DND-41 (cell line): ENCODE data around the gene ECSCR.

Experiments used
- ATAC-seq: fragments of 200-7000 bp; cut with Tn5 transposase; 3 replicates; pipeline ENCODE4 v1.9.1; 2021; ENCODE audit warnings: low read depth; ENCODE audit not compliant: insufficient read depth
- DNase-seq: peaks from one replicate; pipeline ENCODE4 v3.0.0-alpha.2; 2020
- H2AFZ ChIP-seq: 2 replicates; pipeline ENCODE4 v1.6.0; 2012; ENCODE audit warnings: low read depth, low read length
- H3K27ac ChIP-seq: 2 replicates; pipeline ENCODE4 v1.5.1; 2012; ENCODE audit warnings: low read length, inconsistent platforms
- H3K27me3 ChIP-seq: fragments of 200-600 bp; sonication (generic); 2 replicates; pipeline ENCODE4 v1.6.0; 2012; ENCODE audit warnings: low read length, mild to moderate bottlenecking, inconsistent platforms; ENCODE audit not compliant: insufficient read depth, poor library complexity
- H3K36me3 ChIP-seq: 2 replicates; pipeline ENCODE4 v1.5.1; 2012; ENCODE audit warnings: low read length, inconsistent platforms; ENCODE audit not compliant: insufficient read depth
- H3K4me1 ChIP-seq: 2 replicates; pipeline ENCODE4 v1.5.1; 2012; ENCODE audit warnings: mild to moderate bottlenecking, low read length; ENCODE audit not compliant: insufficient read depth
- H3K4me2 ChIP-seq: 2 replicates; pipeline ENCODE4 v1.6.0; 2012; ENCODE audit warnings: mild to moderate bottlenecking, moderate library complexity, low read length, inconsistent platforms; ENCODE audit not compliant: insufficient read depth
- H3K4me3 ChIP-seq, 2 experiments: fragments of 200-600 bp in 1 of 2; shearing (Covaris generic) in 1 of 2; 2 replicates each; pipeline ENCODE4 v1.5.1; 2012 to 2016; ENCODE audit warnings: inconsistent platforms in 2 of 2, low read length in 2 of 2, mild to moderate bottlenecking in 2 of 2, low read depth in 1 of 2, moderate library complexity in 1 of 2
- H3K79me2 ChIP-seq: 2 replicates; pipeline ENCODE4 v1.6.0; 2012; ENCODE audit warnings: low read length, inconsistent platforms; ENCODE audit not compliant: insufficient read depth
- H3K9ac ChIP-seq: 2 replicates; pipeline ENCODE4 v1.6.0; 2012; ENCODE audit warnings: low read depth, mild to moderate bottlenecking, inconsistent platforms, low read length, moderate library complexity
- H3K9me3 ChIP-seq: 2 replicates; pipeline ENCODE4 v1.5.1; 2012; ENCODE audit warnings: low read length, moderate library complexity, mild to moderate bottlenecking, inconsistent platforms; ENCODE audit not compliant: insufficient read depth, severe bottlenecking
- H4K20me1 ChIP-seq: 2 replicates; pipeline ENCODE4 v1.6.0; 2012; ENCODE audit warnings: low read length; ENCODE audit not compliant: insufficient read depth
- EZH2 ChIP-seq: IDR thresholded peaks from 3 replicates; pipeline ENCODE4 v1.6.1; 2012; ENCODE audit warnings: borderline replicate concordance, low read depth, mild to moderate bottlenecking, moderate library complexity, low read length, inconsistent platforms; ENCODE audit not compliant: severe bottlenecking
- TF ChIP-seq, protein P1 (sequence below): IDR thresholded peaks from 2 replicates; pipeline ENCODE4 v1.5.1; 2012; ENCODE audit warnings: borderline replicate concordance, low read length, moderate library complexity, mild to moderate bottlenecking; ENCODE audit not compliant: poor library complexity, severe bottlenecking; ENCODE audit errors: extremely low read depth

Gene ECSCR

DNA sequence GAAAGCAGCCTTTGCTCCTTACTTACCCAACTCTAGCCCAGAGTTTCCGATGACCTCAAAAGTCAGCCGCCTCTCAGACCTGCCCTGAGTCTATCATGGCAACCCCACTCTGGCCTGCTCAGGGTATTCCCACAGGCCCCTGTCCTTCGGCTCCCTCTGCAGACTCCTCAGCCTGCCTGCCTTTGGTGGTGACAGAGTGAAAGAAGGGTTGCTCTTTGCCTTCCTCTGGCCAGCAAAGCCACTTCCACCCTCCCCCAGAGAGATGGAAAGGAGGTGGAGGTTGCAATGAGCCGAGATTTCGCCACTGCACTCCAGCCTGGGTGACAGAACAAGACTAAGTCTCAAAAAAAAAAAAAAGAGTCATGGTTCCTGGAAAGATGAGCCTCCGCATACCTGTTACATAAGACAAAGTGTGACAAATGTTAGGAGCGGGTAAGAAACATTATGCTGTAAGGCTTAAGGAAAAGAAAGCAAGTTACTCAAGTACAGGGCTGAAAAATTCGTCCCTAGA lies 5.9 kb upstream of the ECSCR start:
- Histone ChIP-seq H3K9ac (no peak overlapping the region), H4K20me1 (no peaks in the 10 kb centered on the region), H3K4me2 (no peak overlapping the region), H2AFZ (no peak overlapping the region), H3K9me3 (no peaks in the 10 kb centered on the region), H3K36me3 (no peaks in the 10 kb centered on the region), H3K79me2 (no peaks in the 10 kb centered on the region), H3K4me3 (no peak overlapping the region), H3K27me3 (no peaks in the 10 kb centered on the region), H3K4me1 (peaks cover 17% of the 10 kb centered on the region), H3K27ac (no peak overlapping the region)
- no peak for DNase-seq
- TF ChIP-seq EZH2 = no peak
- TF ChIP-seq, protein P1, sequence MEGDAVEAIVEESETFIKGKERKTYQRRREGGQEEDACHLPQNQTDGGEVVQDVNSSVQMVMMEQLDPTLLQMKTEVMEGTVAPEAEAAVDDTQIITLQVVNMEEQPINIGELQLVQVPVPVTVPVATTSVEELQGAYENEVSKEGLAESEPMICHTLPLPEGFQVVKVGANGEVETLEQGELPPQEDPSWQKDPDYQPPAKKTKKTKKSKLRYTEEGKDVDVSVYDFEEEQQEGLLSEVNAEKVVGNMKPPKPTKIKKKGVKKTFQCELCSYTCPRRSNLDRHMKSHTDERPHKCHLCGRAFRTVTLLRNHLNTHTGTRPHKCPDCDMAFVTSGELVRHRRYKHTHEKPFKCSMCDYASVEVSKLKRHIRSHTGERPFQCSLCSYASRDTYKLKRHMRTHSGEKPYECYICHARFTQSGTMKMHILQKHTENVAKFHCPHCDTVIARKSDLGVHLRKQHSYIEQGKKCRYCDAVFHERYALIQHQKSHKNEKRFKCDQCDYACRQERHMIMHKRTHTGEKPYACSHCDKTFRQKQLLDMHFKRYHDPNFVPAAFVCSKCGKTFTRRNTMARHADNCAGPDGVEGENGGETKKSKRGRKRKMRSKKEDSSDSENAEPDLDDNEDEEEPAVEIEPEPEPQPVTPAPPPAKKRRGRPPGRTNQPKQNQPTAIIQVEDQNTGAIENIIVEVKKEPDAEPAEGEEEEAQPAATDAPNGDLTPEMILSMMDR = peak; percentile 14
- no peak for ATAC-seq

DNA sequence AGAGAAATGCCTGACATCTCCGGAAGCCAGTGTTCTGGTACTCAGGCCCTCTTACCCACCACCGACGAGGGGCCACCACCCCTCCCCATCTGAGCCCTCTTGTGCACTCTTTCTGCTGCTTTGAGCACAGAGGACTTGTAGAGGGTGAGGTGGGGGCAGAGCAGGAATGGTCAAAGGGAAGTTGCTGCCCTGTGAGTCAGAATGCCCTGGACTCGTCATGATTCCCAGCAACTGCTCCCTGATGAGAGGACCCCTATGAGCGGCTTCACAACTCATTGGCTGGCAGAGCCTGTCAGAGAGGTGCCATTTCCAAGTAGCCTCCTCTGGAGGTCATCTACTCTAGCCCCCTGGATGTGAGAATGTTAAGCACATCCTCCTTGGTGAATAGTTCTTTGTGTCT lies 845 bp downstream of the ECSCR start:
- no peaks in the 10 kb centered on the region for H4K20me1 ChIP-seq
- H3K4me2 ChIP-seq = no peak overlapping the region
- H3K79me2 ChIP-seq = no peaks in the 10 kb centered on the region
- H3K36me3 ChIP-seq = no peaks in the 10 kb centered on the region
- H3K9ac ChIP-seq = no peak overlapping the region
- ATAC-seq (no peak), DNase-seq (no peak)
- H3K4me1 ChIP-seq = peaks cover 26% of the 10 kb centered on the region
- H3K4me3 ChIP-seq = no peak overlapping the region
- H3K27ac ChIP-seq = no peak overlapping the region
- H2AFZ ChIP-seq = no peak overlapping the region
- no peaks in the 10 kb centered on the region for H3K27me3 ChIP-seq
- no peaks in the 10 kb centered on the region for H3K9me3 ChIP-seq
- TF ChIP-seq, protein P1 = no peak
- TF ChIP-seq EZH2 = no peak

DNA sequence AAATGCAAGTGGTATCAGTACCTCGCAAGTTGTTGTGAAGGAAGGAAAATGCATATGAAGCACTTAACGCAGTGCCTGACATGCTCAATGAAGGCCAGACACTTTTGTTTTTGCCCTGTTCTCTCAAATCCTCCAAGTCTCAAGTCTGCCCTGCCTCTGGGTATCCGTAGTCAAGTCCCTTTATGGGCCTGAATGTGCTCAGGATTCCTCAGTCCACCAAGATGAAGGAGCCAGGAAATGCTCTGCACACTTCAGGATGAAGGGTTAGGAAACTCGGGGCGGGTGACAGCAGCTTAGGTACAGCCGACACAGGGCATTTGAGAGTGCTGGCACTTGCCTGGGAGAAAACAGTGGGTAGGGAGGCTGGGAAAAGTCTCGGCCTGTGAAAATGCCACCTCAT lies 1.4 kb downstream of the ECSCR start:
- no peaks in the 10 kb centered on the region for H3K79me2 ChIP-seq
- H3K4me2 ChIP-seq = no peak overlapping the region
- no peak overlapping the region for H3K4me3 ChIP-seq
- no peaks in the 10 kb centered on the region for H3K36me3 ChIP-seq
- H3K27ac ChIP-seq = no peak overlapping the region
- no peaks in the 10 kb centered on the region for H3K27me3 ChIP-seq
- H4K20me1 ChIP-seq = no peaks in the 10 kb centered on the region
- H2AFZ ChIP-seq = no peak overlapping the region
- H3K9me3 ChIP-seq = no peaks in the 10 kb centered on the region
- no peak for TF ChIP-seq EZH2
- TF ChIP-seq, protein P1 = no peak
- ATAC-seq (no peak), DNase-seq (no peak)
- H3K9ac ChIP-seq = no peak overlapping the region
- peaks cover 26% of the 10 kb centered on the region for H3K4me1 ChIP-seq

DNA sequence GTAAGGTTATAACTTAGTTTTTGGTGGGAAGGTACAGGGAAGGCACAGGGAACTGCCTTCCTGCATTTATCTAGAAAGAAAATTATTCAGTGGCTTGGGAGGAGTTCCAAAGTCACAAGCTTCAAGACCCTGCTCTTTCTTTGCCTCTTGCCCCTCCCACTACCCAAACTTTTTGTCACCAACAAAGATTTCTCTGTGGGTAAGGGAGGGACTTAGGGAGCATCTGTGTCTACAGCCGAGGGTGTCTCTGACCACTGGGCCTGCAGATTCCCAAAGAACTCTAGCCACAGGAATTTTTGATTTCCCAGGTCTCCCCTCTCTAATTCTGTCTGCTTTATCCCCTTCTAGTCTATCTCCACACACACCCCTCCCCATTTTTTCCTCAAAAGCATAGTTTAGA lies 2.1 kb downstream of the ECSCR start:
- no peaks in the 10 kb centered on the region for H4K20me1 ChIP-seq
- H3K79me2 ChIP-seq = no peaks in the 10 kb centered on the region
- no peaks in the 10 kb centered on the region for H3K36me3 ChIP-seq
- no peak for DNase-seq
- no peak overlapping the region for H3K4me2 ChIP-seq
- no peaks in the 10 kb centered on the region for H3K9me3 ChIP-seq
- H3K27me3 ChIP-seq = no peaks in the 10 kb centered on the region
- no peak overlapping the region for H2AFZ ChIP-seq
- peaks cover 26% of the 10 kb centered on the region for H3K4me1 ChIP-seq
- TF ChIP-seq, protein P1 = no peak
- no peak for TF ChIP-seq EZH2
- ATAC-seq = no peak
- H3K27ac ChIP-seq = no peak overlapping the region
- H3K9ac ChIP-seq = no peak overlapping the region
- H3K4me3 ChIP-seq = no peak overlapping the region
